GM18498 (cell line): ENCODE results near the gene REXO2.

Experiments
- ATAC-seq: cut with Tn5 transposase; IDR thresholded peaks from one replicate; pipeline ENCODE4 v1.9.1; 2021; ENCODE audit warnings: mild to moderate bottlenecking, moderate library complexity; ENCODE audit not compliant: unreplicated experiment

REXO2 gene

GRCh38 chr11:114439229-114440120 lies at the start of gene REXO2:
REXO2 (plus strand) TSS chr11:114439467; CDS start chr11:114439529, 62 bp downstream.
- peak; percentile 100 for ATAC-seq

- ATAC-seq, result no peak
Observed at GRCh38 chr11:114392735-114393667, 46.3 kb upstream of the REXO2 start.

DNA sequence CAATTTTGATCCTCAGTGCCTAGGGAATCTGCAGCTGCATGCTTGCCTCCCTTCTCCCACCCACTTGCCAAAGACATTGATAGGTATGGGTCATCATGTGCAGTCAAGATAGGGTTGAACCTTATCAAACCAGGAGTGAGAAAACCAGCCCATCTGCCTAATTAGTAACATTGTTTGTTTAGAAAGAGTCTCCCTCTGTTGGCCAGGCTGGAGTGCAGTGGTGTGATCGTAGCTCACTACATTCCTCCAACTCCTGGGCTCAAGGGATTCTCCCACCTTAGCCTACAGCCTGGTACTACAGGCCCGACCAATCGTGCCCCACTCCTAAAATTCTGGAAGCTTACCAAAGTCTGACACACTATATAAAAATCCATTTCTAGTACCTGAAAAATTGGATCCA lies 43.5 kb upstream of the REXO2 start:
- ATAC-seq, result no peak

GRCh38 chr11:114396916-114397315 lies 42.4 kb upstream of the REXO2 start:
- no peak for ATAC-seq

- ATAC-seq, result no peak
Observed at GRCh38 chr11:114397349-114397982, 41.8 kb upstream of the REXO2 start.

GRCh38 chr11:114398303-114398920 lies 40.9 kb upstream of the REXO2 start:
- no peak for ATAC-seq

- ATAC-seq, result peak; percentile 38
Observed at GRCh38 chr11:114399490-114400215, 39.6 kb upstream of the REXO2 start.

DNA sequence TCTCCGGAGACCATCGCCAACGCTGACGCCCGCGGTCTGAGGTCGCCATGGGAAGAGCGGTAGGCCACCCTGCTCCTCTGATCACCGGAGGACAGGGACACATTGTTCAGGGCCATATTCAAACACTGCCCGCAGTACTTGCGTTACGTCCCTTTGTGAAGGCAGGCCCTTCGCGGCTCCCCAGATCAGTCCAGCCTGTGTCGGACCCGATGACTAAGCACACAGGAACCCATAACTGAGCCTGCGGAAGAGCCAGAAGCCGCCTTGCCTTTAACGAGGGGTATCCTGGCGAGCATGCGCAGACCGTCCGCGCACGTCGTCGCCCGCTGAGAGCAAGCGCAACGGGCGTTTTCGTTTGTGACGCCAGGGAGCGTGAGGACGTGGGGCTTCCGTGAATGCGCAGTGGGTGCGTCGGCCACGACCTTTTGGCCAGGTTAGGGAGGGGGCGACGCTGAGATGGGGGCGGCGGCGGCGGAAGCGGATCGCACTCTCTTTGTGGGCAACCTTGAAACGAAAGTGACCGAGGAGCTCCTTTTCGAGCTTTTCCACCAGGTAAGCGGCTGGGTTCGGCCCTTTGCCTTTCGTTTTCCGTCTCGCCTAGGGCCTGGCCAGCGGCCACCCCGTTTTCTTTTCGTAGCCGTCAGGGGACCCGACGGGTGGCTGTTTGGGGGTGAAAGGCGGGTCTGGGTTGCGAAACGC lies 38.9 kb upstream of the REXO2 start, which contains the start of the genes C11orf71 and RBM7:
Gene C11orf71, minus strand, starts transcription at position 296 of the 699 bp plus-strand sequence. Its CDS starts 180 bp downstream, at position 116.
Gene RBM7, plus strand, starts transcription at position 451 of the 699 bp plus-strand sequence. Its CDS starts 6 bp downstream, at position 457.
- peak; percentile 95 for ATAC-seq

DNA sequence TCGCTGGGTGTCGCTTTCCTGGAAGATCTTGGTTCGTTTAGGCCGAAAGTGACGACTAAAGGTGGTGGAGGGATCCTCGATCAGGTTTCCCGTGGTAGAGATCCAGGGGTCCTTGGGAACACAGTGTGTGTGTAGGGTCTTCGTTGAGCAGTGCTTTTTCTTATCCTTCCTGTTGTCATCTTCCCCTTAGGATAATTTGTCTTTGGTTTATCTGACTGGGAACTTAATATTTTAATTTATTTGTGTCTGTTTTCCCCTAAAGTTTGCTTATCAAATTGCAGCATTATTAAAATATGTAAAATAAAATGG lies 38.4 kb upstream of the REXO2 start:
- ATAC-seq, result no peak

DNA sequence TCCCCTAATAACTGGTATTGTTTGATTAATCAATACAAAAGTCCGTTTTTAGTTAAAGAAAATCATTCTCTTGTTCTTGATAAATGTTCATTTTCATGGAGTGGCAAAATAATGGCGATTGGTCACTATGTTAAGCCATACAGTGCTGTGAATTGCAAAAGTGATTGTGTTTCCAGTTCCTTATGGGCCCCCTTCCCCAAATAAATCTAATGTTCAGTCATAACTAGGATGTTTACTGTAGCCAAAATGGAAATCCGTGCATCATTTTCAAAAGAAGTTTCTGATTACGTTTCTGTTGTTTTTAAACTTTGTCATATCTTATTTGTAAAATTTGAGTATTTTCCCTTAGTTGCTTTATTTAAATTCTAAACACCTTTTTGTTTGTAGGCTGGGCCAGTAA lies 38.0 kb upstream of the REXO2 start:
- ATAC-seq, result no peak

- ATAC-seq, result no peak
Observed at GRCh38 chr11:114412946-114413345, 26.3 kb upstream of the REXO2 start.

DNA sequence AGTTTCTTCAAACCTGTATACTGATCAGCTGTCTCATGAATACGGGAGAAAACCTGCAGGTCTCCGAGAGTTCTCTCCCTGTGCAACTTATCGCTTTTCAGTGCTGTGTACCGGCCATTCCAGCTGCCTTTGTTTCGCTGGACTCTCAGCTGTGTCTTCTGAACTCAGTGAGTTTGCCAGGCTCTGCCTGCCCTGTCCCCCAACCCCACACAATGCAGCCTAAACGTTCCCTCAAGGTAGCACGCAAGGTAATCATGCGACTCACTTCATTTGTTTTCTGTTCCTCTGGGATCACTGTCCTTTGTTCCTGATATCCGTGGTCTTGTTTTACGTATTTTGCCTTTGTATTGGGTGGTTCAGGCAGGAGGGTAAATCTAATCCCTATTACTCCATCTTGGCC lies 25.3 kb upstream of the REXO2 start:
- no peak for ATAC-seq

GRCh38 chr11:114416441-114416961 lies 22.8 kb upstream of the REXO2 start:
- ATAC-seq, result no peak

DNA sequence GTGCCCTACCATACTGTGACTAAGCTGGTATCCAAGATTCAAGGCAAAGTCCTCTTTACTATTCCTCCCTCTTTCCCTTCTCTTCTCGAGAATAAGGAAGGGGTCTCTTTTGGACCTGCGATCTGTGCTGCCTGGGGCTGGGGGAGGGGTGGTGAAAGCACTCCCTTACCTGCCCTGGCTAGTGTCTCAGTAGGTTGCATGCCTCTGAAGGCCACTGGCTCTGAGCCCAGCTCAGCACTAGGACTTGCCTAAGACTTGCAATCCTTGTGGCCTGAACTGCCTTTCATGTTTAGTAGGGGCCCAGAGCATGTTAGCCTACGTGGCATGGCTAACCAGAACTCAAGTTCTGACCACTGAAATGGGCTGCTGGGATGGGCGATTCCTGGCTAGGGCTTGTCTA lies 13.0 kb upstream of the REXO2 start:
- no peak for ATAC-seq

GRCh38 chr11:114430290-114430689 lies 9.0 kb upstream of the REXO2 start:
- ATAC-seq, result no peak

GRCh38 chr11:114432893-114433292 lies 6.4 kb upstream of the REXO2 start:
- no peak for ATAC-seq

- no peak for ATAC-seq
Observed at GRCh38 chr11:114433376-114433775, 5.9 kb upstream of the REXO2 start.

DNA sequence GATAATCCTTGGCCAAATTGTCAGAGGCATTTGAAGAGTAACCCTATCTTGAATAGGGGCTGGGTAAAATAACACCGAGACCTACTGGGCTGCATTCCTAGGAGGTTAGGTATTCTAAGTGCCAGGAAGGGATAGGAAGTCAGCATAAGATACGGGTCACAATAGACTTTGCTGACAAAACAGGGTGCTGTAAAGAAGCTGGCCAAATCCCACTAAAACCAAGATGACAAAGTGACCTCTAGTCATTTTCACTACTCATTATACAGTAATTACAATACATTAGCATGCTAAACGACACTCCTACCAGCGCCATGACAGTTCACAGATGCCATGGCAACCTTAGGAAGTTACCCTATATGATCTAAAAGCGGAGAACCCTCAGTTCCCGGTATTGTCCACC lies 964 bp upstream of the REXO2 start:
- no peak for ATAC-seq
